T-helper 1 cell (primary cell): Measurements from ENCODE around the gene HLA-DRB5.
"Not testable (repeated sequence)": the region's sequence is repeated elsewhere in the genome, so short reads cannot be mapped to it uniquely, and the experiment has no call there.

Experiments
- DNase-seq, 5 donors: peaks; one replicate each; pipeline ENCODE4 v3.0.0-alpha.2; 2012 to 2020
- total RNA-seq, 4 donors: gene quantifications; one replicate each; lab custom pipeline; 2026; lab: John Stamatoyannopoulos, UW

Gene HLA-DRB5
- 0.27 to 7.2 (median 1.3) reads per million in 4 donors for total RNA-seq

- DNase-seq: peak in 1 of 5 donors; percentile 46
Measured at GRCh38 chr6:32529697-32530430, at the start of gene HLA-DRB5. HLA-DRB5 (minus strand) TSS chr6:32530287; CDS start chr6:32530224, 63 bp downstream.

DNA sequence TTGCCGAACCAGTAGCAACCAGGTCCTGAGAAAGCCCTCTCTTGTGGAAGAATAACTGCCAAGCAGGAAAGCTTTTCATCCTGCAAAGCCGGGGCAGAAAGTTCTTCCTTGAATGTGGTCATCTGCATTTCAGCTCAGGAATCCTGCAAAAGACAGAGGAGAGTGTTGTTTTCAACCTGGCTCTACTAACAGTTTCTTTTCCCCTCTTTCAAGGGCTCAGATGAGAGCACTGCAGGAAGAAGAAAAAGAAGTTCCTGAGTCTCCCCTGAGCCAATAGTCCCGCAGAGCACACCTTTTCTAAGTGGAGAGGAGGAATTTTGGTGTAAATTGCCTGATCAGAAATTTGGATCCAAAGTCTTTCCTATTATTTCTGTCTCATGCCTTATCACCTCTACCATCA is 48.9 kb upstream of the HLA-DRB5 start:
- DNase-seq: no peak

- DNase-seq: not testable (repeated sequence)
Measured at GRCh38 chr6:32577493-32577892, 47.4 kb upstream of the HLA-DRB5 start.

DNA sequence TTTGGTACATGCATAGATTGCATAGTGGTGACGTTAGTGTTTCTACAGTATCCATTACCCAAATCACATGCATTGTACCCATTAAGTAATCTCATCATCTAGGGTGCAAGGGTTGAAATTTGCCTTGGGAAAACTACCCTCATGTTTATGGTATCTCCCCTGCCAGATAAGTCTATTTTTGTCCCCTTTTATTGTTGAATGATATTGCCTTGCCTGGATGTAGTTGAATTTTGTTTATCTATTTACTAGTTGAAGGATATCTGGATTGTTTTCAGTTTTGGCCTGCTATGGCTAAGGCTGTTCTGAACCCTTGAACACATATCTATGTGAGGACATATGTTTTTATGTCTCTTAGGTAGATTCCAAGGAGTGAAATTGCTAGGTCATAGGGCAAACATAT is 46.2 kb upstream of the HLA-DRB5 start:
- DNase-seq: no peak

DNA sequence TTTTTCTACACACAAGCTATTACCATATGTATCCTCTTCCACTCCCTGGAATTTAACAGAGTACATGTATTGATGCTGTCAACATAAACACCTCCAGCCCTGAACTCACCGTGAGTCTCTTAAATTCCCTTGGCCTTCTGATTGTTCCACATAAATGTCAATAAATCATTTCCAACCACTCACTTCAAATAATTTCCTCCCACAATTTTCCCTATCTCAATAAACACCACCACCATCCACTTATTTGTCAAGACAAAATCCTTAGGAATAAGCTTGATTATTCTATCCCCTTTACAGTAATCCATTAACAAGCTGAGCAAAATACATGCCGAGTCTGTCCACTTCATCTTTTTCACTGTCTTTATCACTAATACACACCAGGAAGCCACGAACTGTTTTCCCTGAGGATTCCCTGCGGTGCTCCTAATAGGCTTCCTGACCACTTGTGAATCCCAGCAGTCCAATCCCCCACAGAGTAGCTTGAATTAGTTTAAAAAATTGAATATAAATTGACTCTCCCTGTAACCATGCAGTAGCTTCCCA is 40.3 kb upstream of the HLA-DRB5 start:
- no peak for DNase-seq

GRCh38 chr6:32568561-32568960 is 38.5 kb upstream of the HLA-DRB5 start:
- DNase-seq: no peak

GRCh38 chr6:32566957-32567356 is 36.9 kb upstream of the HLA-DRB5 start:
- no peak for DNase-seq

GRCh38 chr6:32565511-32565910 is 35.4 kb upstream of the HLA-DRB5 start:
- DNase-seq: no peak

DNA sequence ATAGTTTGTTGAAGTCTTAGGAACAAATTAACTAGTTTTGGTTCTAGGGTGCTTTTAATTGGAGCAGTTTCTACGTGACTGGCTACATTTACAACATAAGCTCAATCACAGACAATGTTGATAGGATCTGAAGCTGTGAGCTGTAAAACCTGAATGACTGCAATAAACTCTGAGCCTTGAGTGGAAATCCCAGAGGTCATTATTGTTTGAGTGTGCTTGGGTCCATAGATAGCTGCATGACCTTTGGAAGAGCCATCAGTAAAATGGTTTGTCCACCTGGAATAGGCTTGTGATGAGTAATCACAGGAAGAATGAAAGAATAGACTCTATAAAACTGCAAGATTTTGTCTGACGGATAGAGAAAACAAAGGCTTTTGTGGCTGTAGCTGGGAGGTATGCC is 32.9 kb upstream of the HLA-DRB5 start:
- DNase-seq: no peak

GRCh38 chr6:32559747-32560146 is 29.7 kb upstream of the HLA-DRB5 start:
- DNase-seq: no peak

DNA sequence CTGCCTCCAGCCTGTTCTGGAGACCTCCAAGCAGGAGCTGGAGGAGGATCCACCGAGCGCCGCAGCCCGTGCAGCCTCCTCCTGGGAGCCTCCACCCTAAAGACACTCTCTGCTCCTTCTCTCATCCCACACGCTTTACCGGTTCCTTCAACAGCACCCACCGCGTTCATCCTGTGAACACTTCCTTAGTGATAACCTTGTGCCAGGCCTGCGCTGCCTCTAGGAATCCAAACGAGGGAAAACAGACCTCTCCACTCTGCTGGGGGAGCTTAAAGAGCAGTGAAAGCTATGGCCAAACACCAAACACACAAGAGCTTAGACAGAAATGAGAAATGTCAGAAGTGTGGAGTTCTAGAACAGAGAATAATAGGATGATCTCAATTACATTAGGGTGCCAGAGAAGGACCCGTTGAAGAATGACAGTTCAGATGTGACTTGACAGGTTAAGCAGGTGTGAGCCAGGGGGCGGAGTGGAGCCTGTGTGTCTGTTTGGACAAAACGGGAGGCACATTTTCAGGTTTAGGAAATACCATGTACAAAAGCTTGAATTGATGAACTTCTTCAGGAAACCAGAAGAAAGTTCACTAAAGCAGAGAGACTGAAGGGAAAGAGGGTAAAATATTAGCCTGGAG is 28.5 kb upstream of the HLA-DRB5 start:
- DNase-seq: no peak

GRCh38 chr6:32554116-32554965 is 24.3 kb upstream of the HLA-DRB5 start:
- DNase-seq: no peak

GRCh38 chr6:32553037-32553742 is 23.1 kb upstream of the HLA-DRB5 start:
- no peak for DNase-seq

- no peak for DNase-seq
Measured at GRCh38 chr6:32551410-32551809, 21.3 kb upstream of the HLA-DRB5 start.

DNA sequence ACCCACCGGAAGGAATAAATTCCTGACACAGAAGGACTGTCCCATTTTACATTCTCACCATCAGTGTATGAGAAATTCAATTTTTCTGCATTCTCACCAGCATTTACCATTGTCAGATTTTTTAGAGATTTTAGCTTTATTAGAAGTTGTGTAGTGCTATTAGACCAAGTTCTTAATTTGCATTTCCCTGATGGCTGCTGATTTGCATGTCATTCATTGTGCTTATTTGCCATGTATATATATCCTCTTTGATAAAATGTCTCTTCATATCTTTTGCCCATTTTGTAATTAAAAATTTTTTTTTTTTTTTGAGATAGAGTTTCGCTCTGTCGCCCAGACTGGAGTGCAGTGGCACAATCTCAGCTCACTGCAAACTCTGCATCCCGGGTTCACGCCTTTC is 9.8 kb upstream of the HLA-DRB5 start:
- no peak for DNase-seq

DNA sequence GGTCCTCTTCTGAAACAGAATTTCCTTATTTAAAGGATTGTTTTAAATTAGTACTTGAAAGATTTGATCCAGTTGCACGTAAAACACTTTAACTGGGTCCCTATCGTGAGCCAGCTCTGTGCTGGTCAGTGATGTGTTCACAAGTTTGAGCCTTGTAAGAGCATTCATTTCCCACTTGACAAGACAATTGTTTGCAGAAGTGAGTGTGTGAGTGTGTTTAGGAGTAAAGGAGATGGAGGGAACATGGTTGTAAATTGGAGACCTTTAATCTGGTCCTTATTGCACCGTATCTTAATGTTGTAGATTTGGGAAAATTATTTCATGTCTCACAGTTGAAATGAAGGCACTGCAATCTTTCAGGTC is 325 bp upstream of the HLA-DRB5 start:
- DNase-seq: not testable (repeated sequence)

DNA sequence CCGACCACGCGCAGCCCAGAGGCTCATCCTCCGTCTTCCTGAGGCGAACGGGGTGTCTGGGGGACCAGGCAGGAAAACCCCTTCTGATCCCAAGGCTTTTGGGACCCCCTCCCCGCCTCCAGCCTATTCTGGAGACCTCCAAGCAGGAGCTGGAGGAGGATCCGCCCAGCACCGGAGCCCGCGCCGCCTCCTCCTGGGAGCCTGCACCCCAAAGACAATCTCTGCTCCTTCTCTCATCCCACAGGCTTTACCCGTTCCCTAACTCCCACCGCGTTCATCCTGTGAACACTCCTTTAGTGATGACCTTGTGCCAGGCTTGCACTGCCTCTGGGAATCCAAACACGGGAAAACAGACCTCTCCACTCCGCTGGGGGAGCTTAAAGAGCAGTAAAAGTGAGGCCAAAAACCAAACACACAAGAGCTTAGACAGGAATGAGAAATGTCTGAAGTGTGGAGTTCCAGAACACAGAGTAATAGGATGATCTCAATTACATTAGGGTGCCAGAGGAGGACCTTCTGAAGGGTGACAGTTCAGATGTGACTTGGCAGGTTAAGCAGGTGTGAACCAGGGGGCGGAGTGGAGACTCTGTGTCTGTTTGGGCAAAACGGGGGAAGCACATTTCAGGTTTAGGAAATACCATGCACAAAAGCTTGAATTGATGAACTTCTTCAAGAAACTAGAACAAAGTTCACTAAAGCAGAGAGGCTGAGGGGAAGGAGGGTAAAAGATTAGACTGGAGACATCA is 7.6 kb downstream of the HLA-DRB5 start:
- no peak for DNase-seq

DNA sequence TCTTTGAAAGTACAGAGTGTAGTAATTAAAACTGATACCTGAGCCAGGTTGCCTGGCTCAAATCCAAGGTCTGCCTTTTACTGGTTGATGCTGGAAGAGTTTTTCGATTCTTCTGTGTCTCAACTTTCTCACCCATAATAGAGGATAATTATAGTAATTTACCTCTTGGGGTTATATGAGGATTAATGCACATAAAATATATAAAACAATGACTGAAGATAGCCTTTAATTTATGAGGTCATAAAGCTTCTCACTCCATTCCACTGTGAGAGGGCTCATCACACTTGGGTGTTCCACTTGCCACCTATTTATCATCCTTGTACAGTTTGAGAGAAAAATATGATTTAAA is 10.2 kb downstream of the HLA-DRB5 start:
- no peak for DNase-seq

DNA sequence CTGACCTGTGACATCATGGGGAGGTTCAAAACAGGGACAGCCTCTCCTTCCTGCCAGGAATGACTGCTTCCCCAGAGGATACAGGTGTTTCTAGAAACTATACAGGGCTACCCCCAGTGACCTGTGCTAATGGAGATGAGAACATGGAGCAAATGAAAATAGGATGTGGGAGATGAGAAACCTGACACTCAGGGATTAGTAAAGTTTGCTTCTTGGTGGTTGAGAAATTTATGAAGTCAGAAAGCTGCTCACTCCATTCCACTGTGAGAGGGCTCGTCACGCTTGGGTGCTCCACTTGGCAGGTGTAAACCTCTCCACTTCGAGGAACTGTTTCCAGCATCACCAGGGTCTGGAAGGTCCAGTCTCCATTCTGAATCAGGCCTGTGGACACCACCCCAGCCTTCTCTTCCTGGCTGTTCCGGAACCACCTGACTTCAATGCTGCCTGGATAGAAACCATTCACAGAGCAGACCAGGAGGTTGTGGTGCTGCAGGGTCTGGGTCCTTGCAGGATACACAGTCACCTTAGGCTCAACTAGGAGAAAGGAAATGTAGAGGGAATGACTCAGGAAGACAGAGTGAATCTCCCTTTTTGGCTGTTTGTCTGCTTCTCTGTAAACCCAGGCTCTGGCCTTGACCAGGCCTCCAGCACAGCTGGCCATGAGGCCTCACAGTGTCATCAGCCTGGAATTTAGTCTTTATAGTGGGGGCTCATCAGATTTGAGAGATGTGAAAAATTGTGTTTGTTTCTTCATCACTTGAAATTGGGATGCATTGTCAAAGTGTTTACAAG is 10.8 kb downstream of the HLA-DRB5 start:
- no peak for DNase-seq

GRCh38 chr6:32517654-32518445 is 12.2 kb downstream of the HLA-DRB5 start:
- no peak for DNase-seq
